Liver (tissue), 3 donors: ENCODE results near the gene C1orf21.

Experiments
- HNF4A ChIP-seq, 2 donors: conservative IDR thresholded peaks; 2 replicates each; pipeline ENCODE4 v1.6.1; 2016; ENCODE audit warnings: antibody characterized with exemption in 2 of 2, mild to moderate bottlenecking in 2 of 2
- SP1 ChIP-seq: IDR thresholded peaks from 2 replicates; pipeline ENCODE4 v1.6.1; 2018; ENCODE audit warnings: antibody characterized with exemption, mild to moderate bottlenecking
- YY1 ChIP-seq: IDR thresholded peaks from 2 replicates; pipeline ENCODE4 v1.6.1; 2016; ENCODE audit warnings: antibody characterized with exemption, mild to moderate bottlenecking
- TF ChIP-seq, protein P1 (sequence below): IDR thresholded peaks from 2 replicates; pipeline ENCODE4 v1.6.1; 2016; ENCODE audit warnings: antibody characterized with exemption
- TF ChIP-seq, protein P2 (sequence below): fragments of 150-350 bp; IDR thresholded peaks from 2 replicates; pipeline ENCODE4 v1.5.1; 2017; ENCODE audit warnings: improper control_type of control experiment, low read depth, low read length; ENCODE audit not compliant: missing input control
- donor health status: healthy.
- donor health status: healthy.

DNA sequence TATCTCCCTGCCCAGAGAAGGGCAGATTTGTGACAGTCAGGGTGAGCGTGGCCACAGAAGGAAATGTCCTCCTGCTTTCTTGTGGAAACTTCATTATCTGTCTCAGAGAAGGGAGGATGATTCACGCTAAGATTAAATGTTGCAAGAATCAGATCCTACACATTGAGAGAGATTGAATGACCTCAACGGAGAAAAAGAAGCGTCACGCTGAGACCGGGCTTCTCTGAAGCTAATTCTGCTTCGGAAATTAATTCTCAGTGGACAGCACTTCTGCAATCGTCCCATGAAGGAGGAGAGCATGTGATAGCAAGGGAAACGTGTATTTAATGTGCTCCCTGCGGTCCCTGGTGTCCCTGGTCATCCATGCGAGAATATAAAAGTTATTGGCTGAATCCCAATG is 19.8 kb upstream of the C1orf21 start:
- TF ChIP-seq, protein P1, sequence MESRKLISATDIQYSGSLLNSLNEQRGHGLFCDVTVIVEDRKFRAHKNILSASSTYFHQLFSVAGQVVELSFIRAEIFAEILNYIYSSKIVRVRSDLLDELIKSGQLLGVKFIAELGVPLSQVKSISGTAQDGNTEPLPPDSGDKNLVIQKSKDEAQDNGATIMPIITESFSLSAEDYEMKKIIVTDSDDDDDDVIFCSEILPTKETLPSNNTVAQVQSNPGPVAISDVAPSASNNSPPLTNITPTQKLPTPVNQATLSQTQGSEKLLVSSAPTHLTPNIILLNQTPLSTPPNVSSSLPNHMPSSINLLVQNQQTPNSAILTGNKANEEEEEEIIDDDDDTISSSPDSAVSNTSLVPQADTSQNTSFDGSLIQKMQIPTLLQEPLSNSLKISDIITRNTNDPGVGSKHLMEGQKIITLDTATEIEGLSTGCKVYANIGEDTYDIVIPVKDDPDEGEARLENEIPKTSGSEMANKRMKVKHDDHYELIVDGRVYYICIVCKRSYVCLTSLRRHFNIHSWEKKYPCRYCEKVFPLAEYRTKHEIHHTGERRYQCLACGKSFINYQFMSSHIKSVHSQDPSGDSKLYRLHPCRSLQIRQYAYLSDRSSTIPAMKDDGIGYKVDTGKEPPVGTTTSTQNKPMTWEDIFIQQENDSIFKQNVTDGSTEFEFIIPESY = no peak
- TF ChIP-seq SP1 = no peak
- TF ChIP-seq, protein P2, sequence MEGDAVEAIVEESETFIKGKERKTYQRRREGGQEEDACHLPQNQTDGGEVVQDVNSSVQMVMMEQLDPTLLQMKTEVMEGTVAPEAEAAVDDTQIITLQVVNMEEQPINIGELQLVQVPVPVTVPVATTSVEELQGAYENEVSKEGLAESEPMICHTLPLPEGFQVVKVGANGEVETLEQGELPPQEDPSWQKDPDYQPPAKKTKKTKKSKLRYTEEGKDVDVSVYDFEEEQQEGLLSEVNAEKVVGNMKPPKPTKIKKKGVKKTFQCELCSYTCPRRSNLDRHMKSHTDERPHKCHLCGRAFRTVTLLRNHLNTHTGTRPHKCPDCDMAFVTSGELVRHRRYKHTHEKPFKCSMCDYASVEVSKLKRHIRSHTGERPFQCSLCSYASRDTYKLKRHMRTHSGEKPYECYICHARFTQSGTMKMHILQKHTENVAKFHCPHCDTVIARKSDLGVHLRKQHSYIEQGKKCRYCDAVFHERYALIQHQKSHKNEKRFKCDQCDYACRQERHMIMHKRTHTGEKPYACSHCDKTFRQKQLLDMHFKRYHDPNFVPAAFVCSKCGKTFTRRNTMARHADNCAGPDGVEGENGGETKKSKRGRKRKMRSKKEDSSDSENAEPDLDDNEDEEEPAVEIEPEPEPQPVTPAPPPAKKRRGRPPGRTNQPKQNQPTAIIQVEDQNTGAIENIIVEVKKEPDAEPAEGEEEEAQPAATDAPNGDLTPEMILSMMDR = no peak
- no peak for TF ChIP-seq HNF4A (conservative IDR thresholded peaks at IDR 0.05)
- TF ChIP-seq YY1 = no peak
